Measurements from ENCODE around the gene ZFAND2B.

DNA sequence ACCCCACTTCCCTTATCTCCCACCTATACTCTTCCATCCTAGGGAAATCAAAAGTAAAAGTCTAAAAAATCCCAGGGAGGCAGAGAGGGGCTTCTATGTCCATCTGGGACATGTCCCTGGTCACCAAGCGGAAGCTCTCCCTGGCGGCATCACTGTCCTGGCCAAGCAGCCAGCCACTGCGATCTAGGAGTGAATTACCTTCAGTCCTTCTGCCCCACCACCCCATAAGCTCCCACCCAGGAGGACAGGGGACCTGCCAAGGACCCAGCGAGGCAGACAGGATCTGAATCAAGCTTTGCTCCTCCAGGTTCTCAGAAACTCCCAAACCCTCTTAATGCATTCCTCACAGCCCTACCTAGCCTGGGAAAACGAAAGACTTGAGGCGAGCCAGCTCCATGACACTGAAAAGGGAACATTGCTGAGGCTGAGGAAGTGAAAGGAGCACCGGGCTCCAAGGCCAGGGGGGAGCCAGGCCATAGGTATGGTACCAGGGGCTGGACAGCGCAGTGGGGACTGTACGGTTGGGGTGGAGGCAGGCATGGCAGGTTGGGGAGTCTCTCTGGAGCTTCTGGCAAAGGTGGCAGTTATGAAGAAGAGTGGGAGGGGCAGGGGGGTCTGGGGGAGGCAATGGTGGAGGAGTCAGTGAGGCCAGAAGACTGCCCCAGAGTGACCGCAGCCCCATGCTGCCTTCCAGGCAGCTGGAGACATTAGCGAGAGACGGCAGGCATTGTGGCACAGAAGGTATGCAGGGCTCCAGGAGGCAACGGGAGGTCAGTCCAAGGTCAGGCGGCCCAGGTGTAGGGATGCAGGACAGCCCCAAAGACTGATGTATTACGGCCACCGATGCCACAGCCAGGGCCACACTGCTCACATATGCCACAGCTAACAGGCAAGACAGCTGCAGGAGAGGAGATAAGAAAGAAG, 34.1 kb upstream of the ZFAND2B start:
- no peak for TF ChIP-seq POLR2A (IDR thresholded peaks at IDR 0.05; ENCODE audit: low read length)
- no peak for TF ChIP-seq GATA1 (IDR thresholded peaks at IDR 0.05; ENCODE audit: low read depth, low read length)

All from erythroblast (primary cell).